GM18517 (cell line): Measurements from ENCODE around the gene STRADB.
"Not testable (repeated sequence)": the region's sequence is repeated elsewhere in the genome, so short reads cannot be mapped to it uniquely, and the experiment has no call there.

Experiments
- ATAC-seq: cut with Tn5 transposase; IDR thresholded peaks from one replicate; pipeline ENCODE4 v1.9.1; 2021; ENCODE audit warnings: mild to moderate bottlenecking, moderate library complexity; ENCODE audit not compliant: unreplicated experiment

Gene STRADB

DNA sequence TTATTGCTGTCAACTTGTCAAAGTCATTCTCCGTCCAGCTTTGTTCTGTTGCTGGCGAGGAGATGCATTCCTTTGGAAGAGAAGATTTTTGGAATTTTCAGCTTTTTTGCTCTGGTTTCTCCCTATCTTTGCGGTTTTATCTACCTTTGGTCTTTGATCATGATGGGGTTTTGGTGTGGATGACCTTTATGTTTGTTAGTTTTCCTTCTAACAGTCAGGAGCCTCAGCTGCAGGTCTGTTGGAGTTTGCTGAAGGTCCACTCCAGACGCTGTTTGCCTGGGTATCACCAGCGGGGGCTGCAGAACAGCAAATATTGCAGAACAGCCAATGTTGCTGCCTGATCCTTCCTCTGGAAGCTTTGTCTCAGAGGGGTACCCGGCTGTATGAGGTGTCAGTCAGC is 21.7 kb upstream of the STRADB start:
- not testable (repeated sequence) for ATAC-seq

DNA sequence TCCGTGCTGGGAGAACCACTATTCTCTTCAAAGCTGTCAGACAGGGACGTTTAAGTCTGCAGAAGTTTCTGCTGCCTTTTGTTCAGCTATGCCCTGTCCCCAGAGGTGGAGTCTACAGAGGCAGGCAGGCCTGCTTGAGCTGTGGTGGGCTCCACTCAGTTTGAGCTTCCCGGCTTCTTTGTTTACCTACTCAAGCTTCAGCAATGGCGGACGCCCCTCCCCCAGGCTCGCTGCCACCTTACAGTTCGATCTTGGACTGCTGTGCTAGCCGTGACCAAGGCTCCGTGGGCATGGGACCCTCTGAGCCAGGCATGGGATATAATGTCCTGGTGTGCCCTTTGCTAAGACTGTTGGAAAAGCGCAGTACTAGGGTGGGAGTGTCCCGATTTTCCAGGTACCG is 21.2 kb upstream of the STRADB start:
- not testable (repeated sequence) for ATAC-seq

DNA sequence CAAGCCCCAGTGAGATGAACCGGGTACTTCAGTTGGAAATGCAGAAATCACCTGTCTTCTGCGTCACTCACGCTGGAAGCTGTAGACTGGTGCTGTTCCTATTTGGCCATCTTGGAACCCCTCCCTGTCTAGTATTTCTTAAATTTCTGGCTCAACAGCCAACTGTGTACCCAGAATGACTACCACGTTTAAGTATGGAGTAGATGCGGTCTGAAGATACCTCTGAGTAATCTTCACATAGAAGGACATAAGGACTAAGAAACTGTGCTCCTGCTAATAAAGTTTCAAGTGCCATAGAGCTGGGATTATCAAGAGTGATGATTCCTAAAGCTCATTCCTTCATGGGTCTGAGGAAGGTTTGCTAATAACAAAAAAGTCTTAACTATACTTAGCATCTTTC is 20.7 kb upstream of the STRADB start:
- ATAC-seq = no peak

DNA sequence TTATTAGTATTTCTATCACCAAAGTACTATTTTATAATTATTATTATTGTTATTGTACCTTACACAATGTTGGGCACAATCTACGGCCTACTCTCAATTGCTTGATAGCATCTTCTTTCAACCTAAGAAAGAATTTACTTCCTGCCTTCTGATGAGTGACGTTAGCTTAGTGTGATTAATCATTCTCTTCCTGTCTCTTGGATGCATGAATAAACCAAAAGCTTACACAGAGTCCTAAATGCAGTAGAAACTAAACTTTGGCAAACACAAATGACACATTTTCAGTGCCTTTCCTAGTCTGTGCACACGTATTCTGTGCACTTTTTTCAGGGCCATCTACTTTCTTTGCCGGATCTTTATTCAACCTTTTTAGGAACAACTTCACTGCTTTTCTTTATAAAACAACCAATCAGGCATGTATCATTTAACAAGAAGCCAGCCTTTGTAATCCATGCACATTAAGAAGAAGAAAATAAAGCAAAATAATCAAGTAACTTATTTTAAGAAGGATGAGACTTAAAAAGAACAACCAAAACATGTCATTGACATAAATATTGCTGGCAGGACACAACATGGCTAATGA is 19.4 kb upstream of the STRADB start:
- no peak for ATAC-seq

DNA sequence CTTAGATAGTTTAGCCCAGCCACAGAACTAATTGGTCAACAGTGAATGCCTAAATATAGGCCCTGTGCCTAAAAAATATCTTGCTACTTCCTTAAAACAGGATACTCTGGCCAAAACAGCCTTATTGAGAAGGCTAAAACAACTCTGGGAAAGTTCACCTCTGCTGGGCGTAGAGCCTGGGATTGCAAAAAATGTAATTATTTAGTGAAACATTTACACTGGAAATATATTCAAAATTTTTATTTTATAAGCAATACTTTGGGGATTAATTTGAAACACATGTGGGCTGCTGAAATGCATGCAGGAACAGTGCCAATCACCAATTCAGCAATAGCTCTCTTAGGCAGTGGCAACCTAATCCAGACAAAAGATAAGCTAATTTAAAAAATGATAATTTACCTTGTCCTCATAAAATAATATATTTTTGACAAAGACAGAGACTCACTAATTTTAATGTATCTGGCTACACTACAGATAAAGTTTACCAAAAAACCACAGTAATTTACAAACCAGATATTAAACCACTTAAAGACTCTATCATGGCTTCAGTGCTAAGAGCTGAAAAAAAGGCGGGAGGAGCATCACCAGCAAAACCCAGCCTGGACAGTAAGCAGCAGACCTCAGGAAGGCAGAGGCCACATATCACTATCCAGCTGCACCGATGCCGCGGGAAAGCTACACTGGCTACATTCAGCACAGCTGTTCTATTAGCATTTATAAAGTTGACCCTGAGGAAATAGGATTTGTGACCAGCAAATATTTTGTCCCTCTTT is 18.7 kb upstream of the STRADB start:
- ATAC-seq = no peak

DNA sequence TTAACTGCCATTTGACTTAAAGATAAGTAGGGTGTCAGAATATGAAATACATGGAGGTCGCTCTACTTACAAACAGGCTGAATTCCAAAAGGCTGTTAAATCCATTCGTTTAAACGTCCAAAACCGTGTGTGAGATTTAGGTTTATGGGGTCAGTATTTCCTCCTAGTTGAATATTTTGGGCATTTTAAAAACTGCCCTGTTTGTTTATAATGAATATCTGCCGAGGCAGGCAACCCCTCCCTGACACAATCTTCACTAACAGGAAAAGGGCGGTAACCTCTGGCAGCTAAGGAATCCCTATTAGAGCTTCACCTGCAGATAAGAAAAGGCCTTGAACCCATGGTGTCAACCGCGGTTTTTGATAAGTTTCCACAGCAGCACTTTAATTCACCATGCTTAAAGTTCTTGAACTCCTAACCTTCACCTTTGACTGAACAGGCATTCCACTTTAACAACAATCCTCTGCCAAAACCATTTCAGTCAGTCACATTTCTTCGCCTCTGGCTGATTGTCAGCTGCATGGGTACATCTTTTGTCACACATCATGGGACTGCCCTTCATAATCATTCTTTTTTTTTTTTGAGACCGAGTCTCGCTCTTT is 18.0 kb upstream of the STRADB start:
- no peak for ATAC-seq

DNA sequence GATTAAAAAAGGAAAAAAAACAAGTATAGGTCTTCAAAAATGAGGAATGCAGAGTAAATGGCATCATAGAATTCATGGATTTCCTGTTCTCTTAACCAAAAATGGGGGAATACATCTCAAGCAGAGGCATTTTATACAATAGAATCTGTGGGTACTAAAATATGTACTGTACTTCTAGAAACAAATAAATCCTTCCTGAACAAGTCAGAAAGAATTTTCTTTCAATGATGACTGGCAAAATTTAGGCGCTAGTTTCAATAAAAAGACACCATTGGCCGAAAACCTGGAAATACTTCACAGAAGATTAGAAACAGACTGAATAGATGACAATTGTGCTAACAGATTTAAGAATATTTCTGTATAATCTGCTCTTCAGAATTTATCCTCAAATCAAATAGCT is 15.4 kb upstream of the STRADB start:
- no peak for ATAC-seq

DNA sequence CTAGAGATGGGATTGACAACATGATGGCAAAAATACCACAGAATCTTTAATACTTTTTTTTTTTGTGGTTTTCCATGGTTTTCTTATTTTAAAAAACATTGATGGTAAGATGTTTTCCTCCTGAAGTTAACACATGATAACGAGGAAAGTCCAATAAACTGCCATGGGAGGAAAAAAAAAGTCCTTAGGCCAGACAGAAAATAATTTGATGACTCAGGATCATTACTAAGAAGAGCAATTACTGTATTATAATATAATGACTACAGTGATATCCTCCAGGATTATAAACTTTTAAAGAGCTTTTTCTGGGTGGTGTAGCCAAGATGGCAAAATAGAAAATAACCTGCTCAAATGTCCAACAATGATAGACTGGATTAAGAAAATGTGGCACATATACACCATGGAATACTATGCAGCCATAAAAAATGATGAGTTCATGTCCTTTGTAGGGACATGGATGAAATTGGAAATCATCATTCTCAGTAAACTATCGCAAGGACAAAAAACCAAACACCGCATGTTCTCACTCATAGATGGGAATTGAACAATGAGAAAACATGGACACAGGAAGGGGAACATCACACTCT is 12.1 kb upstream of the STRADB start:
- not testable (repeated sequence) for ATAC-seq

DNA sequence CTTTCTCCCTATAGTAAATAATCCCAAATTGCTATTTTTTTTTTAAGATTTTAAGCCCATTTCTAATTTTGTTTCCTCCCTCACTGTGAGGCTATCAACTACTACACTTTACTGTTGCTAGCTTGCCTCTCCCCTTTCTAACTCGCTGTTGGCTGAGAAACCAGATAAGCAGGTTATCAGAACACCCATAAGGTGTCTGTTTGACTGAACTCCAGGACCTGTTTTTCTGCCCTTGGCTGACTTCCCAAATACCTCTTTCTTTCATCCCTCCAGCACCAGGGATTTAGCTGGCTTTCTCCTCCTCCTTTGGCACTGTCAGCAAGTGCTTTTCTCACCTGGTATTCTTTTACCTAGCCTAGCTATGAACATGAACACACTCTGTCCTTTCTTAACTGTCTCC is 11.4 kb upstream of the STRADB start:
- no peak for ATAC-seq

DNA sequence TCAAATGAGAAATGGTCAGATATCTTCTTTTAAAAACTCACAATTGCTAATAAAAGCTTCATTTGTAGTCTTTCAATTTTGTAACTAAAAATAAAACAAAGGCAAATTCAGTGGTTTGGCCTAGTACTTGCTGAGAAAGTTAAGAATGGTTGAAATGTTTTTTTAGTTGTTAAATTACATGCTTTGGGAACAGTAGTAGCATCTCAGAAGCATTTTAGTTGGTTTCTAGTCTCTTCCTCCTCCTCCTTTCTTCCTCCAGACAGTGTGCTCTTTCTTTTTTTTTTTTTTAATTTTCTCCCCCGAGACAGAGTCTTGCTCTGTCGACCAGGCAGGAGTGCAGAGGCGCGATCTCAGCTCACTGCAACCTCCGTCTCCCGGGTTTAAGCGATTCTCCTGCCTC is 10.1 kb upstream of the STRADB start:
- ATAC-seq = peak; percentile 53

DNA sequence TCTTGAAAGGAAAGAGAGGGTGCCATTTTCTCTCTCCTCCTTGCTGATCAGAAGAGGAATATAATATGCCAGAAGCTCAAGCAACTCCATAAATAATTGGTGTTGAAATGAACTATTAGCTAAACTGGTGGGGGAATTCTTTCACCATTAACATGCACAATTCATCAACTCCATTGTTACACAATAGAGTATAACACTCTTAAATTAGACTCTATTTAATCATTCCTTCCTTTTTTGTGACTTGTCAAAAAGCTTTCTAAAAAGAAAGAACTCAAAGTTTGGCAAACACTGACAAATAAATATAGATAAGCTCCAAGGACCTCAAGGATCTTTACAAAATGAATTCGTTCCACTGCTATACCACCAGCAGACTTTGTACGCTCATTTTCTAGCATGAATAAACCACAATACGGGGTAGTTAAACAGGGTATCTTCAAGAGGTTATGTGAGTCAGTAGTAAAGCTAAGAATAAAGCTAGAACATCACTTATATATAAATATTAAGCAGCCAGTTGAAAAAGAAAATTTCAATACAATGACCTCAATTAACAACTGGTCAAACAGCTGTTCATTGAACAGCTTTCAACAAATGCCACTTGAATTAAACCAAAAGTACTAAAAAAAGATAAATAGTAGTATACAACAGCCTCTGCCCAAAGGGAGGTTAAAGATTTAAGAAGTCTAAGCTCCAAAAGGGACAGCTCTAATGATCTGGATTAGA is 6.6 kb upstream of the STRADB start:
- ATAC-seq = no peak

DNA sequence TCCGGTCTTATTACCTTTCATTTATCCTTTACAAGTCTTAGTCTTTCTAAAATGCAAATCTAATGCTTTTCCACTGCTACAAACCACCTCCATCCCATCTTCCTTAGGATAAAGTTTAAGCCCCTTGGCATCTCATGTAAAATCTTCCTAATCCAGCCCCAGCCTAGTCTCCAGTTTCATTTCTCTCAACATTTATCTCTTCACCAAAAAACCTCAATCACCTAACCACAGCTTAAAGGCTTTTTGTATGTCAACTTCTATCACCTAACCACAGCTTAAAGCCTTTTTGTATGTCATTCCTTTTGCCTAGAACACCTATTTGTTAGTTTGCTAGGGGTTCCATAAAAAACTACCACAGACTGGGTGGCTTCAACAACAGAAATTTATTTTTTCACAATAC is 4.5 kb upstream of the STRADB start:
- ATAC-seq = no peak

DNA sequence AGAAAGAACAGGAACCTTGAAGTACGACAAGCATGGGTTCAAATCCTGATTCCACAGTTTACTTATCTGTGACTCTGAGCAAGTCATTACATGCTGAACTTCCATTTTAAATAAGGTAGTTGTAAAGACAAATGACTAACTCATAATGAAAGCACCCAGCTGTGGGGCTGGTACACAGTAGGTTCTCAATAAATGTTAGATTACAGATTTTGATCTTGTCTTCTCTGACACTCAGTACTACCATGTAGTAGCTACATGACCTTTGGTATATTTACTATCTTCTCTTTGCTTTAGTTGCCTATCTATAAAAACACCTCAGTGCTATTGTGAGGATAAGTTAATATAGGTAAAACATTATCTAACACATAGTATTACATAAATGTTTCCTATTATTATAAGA is 3.5 kb upstream of the STRADB start:
- ATAC-seq = no peak

DNA sequence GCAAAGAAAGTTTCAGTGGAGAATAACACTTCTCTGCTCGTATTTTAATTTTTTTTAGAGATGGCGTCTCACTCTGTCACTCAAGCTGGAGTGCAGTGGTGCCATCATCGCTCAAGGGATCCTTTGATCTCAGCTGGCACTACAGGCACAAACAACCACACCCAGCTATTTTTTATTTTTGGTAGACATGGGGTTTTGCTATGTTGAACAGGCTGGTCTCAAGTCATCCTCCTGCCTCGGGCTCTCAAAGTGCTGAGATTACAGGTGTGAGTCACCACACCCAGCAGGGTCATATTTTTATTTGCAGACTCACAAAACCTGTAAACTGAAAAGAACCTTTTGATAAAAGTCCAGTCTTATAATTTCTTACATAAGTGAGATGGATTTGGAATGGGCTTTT is 2.8 kb upstream of the STRADB start:
- no peak for ATAC-seq

DNA sequence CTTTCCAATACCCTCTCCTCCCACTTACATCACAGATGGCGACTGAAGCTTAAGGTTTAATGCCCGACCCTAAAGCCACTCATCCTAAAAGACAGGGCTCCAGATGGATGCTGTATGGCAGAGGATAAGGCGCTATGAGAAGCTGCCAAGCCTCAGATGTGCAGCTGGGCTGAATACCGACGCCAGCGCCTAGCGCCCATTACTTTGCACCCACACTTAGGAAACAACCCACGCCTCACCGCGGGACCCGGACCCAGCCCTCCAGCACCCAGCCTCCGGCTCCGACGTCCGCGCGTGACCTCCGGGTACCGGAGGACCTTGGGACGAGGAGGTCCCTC is 617 bp upstream of the STRADB start:
- ATAC-seq = peak; percentile 22

DNA sequence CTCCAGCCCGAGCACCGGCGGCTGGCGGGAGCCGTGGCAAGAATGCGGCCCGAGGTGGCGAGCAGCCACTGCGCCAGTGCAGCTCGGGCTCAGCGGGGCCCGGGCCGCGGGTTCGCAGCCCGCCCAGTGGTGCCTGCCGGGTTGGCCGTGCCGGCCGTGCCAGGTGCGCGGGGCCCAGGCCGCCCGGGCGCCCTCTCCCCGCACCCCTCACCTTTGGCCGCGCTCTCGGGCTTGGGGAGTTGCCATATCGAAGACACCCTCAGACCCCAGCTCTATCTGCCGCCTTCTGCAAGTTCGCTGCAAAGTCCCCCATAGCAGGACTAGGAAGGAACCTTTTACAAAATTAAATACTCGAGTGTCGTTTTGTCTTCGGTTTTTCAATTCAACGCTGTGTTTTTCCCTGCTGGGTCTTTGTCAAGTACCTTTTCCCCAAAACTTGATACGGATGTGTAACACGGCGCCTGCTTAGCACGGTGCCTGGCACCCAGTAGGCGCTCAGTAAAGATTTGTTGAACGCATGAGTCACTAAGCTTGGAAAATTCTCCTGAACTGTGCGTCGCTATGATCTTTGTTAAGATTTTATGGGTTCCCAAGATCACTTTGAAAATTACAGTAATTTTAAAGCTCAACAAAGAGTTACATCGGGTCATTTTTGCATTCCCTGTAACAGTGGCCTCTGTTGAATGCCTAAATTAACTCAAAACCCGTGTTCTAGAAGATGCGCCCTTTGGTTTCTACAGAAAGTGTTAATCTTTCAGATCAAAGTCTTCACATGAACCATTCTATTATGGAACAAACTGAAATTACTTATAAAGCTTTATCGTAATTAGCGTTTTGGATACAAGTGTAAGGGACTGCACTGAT is 750 bp downstream of the STRADB start:
- ATAC-seq = no peak

DNA sequence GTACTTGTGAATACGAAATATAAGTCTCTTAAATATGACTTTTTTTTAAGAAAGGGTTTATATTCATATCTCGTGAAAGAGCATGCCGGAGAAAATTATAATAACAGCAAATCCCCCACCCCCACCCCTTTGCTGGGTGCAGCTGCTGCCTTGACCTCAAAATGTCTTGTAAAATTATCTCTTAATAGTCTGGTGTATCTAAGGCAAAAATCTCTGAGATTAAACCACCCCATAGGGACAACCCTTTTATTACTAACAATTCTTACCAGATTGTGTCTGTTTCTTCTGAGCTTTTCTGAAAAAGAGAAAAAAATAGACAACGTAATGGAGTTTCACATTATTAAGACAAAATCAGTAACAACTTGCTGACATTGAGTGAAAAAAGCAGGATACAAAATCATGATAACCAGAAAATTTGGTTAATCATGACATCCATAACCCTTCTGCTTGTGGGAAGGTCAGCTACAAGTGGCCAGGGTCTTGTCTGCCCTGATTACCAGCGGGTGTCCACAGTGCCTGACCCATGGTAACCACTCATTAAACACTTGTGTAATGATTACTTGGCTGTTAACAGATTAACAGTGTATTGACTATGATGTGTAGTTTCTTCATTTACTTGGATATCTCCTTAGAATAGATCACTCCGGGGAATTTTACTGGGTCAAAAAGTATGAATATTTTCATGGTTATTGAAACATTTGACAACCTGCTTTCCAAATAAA is 1.5 kb downstream of the STRADB start:
- no peak for ATAC-seq

DNA sequence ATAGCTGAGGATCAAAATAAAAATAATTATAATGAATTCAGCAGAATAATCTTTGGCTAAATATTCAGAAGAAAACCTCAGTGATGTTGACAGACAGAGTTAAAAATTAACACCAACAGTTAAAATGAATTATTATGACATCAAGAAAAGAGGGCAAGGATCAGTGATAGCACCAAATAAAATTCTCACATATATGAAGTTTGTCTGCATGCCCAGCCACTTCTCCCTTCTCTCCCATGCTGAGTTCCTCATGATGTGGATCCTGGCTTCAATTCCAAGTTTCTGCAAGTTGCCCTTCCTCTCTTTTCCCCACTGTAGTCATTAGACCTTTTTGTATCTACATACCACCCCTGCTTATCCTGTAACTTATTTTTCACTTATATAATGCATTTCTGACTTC is 6.8 kb downstream of the STRADB start:
- ATAC-seq = no peak

DNA sequence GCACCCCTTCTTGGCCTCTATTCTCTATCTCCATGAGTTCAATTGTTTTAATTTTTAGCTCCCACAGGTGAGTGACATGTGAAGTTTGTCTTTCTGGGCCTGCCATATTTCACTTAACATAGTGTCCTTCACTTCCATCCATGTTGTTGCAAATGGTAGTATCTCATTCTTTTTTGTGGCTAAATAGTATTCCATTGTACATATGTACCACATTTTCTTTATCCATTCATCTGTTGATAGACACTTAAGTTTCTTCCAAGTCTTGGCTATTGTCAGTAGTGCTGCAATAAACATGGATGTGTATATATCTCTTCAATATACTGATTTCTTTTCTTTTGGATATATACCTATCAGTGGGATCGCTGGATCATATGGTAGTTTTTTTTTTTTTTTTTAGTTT is 9.0 kb downstream of the STRADB start:
- ATAC-seq = no peak

DNA sequence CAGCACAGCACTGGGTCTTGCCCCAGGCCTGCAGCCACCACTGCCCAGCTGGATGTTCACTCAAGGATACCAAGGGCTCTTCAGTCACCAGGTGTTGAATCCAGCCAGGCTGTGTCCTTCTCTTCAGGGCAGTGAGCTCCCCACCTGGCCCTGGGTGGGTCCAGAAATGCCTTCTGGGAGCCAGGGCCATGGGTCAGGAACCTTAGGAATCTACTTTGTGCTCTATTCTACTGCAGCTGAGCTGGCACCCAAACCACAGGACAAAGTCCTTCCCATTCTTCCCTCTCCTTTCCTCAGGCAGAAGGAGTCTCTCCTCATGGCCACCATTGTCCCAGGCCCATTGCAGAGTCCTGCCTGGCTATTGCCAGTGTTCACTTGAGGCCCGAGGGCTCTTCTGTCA is 13.0 kb downstream of the STRADB start:
- no peak for ATAC-seq
